GM12874 (cell line): ENCODE results near the gene PEPD.

Source experiments
- TF ChIP-seq, protein P1 (sequence below): IDR thresholded peaks from 2 replicates; pipeline ENCODE4 v1.5.1; 2011; ENCODE audit warnings: low read depth, mild to moderate bottlenecking, control low read depth, low read length, moderate library complexity; ENCODE audit not compliant: insufficient read depth

Gene PEPD

DNA sequence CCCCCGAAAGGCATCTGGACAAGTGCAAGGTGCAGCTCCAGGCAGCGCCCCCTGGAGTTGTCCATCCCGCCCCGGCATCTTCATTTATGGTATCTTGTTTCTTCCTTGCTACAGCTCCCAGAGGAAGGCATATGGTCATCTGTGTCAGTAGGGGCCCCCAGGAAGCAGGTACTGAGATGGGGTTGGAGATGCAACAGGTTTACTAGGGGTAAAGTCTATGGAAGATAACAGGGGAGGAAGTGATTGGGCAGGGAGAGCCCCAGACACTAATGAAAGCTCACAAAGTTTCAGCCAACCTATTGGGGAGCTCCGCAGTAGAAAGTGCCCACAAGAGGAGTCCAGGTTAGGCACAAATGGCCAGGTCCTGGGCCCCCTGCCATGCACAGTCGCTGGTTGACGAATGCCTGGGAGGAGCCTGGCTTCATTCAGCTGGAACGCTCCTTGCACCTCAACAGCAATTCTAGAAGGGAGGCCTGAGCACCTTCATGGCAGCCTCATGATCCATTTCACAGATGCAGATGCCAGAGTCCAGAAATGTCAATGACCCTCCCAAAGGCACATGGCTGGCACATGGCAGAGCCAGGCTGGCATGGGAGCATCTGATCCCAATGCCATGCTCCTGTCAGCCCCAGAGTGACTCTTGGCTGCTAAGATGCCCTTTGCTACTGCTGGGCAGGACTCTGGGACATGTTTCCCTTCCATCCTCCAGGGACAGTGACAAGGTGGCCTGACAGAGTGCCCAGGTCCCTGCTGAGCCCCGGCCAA, 23.8 kb upstream of the PEPD start:
- TF ChIP-seq, protein P1, sequence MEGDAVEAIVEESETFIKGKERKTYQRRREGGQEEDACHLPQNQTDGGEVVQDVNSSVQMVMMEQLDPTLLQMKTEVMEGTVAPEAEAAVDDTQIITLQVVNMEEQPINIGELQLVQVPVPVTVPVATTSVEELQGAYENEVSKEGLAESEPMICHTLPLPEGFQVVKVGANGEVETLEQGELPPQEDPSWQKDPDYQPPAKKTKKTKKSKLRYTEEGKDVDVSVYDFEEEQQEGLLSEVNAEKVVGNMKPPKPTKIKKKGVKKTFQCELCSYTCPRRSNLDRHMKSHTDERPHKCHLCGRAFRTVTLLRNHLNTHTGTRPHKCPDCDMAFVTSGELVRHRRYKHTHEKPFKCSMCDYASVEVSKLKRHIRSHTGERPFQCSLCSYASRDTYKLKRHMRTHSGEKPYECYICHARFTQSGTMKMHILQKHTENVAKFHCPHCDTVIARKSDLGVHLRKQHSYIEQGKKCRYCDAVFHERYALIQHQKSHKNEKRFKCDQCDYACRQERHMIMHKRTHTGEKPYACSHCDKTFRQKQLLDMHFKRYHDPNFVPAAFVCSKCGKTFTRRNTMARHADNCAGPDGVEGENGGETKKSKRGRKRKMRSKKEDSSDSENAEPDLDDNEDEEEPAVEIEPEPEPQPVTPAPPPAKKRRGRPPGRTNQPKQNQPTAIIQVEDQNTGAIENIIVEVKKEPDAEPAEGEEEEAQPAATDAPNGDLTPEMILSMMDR: no peak

DNA sequence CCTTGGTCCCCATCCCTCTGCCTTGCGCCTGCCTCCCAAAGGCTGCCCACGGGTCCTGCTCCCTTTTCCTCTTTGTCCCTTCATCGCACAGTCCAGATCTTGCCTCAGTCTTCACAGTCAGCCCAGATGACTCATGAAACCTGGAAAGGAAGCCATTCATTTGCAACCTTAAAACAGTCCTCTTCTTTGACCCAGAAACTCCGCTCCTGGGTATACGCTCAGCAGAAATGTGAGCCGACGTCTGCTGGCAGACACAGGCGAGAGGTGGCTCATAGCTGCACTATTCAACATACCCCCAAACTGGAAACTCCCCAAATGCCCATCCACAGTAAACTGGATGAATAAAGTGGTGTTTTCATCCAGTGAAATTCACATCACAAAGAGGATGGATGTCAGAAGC, 13.6 kb upstream of the PEPD start:
- TF ChIP-seq, protein P1: no peak

DNA sequence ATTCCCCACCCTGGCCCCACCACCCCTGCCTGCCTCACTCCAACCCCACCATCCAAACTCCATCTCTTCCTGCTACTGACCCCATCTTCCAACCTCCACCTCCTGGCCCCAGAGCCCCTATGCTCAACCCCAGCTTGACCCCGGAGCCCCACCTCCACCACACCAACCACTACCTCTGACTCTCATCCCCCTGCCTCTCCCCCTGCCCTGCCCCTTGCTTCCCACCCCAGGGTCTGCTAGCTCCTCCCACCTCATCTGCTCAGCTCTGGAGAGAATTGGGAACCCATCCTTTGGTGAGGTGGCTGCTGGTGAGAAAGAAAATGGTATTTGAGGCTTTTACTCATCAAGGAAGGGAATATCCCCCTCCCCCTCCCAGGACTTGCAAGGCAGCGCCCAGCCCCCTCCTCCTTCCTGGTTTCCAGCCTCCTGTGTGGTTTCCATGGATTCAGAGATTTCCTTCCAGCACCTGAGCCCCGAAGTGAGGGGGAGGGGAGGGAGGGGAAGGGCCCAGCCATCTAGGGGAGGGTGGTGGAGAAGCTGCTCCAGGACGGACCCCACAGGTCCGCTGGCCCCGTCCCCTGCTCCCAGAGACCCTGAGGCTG, 11.4 kb upstream of the PEPD start:
- TF ChIP-seq, protein P1: no peak

DNA sequence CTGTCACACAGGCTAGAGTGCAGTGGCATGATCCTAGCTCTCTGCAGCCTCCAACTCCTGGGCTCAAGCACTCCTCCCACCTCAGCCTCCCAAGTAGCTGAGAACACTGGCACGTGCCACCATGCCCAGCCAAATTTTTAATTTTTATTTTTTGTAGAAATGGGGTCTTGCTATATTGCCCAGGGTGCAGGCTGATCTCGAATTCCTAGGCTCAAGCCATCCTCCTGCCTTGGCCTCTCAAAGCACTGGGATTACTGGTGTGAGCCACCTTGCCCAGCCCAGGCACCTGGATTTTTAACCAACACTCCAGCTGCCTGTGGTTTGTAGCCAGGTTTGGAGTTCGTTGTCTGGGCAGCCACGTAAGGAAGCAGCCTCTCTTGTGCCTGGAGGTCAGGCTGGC, 9.3 kb upstream of the PEPD start:
- TF ChIP-seq, protein P1: no peak

DNA sequence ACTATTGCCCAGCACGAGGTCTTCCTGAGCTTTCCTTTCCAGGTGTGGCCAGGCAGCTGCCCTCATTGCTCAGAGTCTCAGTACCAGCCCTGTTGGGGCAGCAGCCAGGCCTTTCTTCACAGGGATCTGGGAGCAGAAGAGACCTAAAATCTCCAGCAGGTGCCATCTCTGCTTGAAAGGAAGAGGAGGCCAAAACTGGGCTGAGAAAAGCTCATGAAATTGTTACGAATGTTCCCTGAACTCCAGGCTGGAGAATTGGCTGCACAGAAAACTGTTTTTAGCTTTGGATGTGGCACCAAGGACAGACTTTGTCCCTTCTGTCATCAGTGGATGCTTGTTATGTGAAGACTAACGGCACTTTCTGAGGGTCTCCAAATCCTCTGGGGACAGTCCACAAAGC, 8.7 kb upstream of the PEPD start:
- TF ChIP-seq, protein P1: no peak

DNA sequence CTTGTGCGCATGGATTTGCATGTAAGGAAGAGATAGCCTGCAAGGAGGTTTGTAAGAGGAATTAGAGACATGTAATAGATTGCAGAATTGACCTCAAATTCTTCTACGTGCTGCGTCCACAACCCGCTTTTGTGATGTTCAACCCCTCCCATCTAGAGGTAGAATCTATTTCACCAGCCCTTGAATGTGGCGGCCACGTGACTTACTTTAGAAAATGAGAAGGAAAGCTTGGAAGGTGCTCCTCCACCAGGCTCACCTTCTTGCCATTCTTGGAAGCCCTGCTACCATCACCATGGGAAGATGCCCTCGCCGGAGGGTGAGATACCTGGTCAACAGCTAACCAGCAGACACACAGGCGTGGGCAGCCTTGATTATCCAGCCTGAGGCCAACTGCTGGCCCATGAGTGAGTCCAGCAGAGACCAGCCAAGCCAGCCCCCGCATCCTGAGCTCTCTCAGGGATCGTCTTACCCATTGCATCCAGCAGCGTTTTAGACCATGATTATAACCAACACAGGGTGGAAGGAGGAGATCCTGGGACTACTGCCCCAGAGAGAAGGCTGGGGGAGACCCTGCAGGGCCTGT, 7.6 kb upstream of the PEPD start:
- TF ChIP-seq, protein P1: no peak

DNA sequence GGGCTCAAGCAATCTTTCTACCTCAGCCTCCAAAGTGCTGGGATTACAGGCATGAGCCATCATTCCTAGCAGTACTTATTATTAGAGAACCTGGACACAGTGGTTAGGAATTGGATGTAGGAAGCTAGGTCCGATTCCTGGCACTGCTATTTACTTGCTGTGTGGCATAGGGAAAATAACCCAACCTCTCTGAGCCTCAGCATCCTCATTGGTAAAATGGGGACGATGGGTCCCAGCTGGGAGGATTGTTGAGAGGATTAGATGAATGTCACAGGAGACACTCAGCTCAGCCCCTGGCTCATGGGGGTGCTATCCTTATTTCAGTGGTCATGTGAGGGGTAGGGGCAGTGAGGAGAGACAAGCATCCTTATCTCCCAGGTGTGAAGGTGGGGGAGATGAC, 6.8 kb upstream of the PEPD start:
- TF ChIP-seq, protein P1: no peak
